Retinal pigment epithelial cell (primary cell): Measurements from ENCODE around the gene NRL.

ENCODE experiments used
- DNase-seq: peaks from one replicate; pipeline ENCODE4 v3.0.0-alpha.2; 2010; ENCODE audit warnings: low read depth
- H3K4me3 ChIP-seq: 2 replicates; pipeline ENCODE4 v1.5.1; 2011; ENCODE audit warnings: mild to moderate bottlenecking, low read length, control low read depth, moderate library complexity
- CTCF ChIP-seq: conservative IDR thresholded peaks from 2 replicates; pipeline ENCODE4 v1.5.1; 2011; ENCODE audit warnings: low read depth, low read length, control low read depth, inconsistent platforms

The NRL gene

GRCh38 chr14:24123424-24124417, 9.0 kb upstream of the NRL start:
- no peak for TF ChIP-seq CTCF
- no peak for DNase-seq
- H3K4me3 ChIP-seq = no peak overlapping the region

- no peak for DNase-seq
- no peak for TF ChIP-seq CTCF
- H3K4me3 ChIP-seq = no peak overlapping the region
Measured at GRCh38 chr14:24122898-24123297, 8.1 kb upstream of the NRL start.

GRCh38 chr14:24122416-24122815, 7.7 kb upstream of the NRL start:
- no peak overlapping the region for H3K4me3 ChIP-seq
- no peak for DNase-seq
- no peak for TF ChIP-seq CTCF

- no peak for DNase-seq
- no peak overlapping the region for H3K4me3 ChIP-seq
- TF ChIP-seq CTCF = no peak
Measured at GRCh38 chr14:24121210-24121609, 6.5 kb upstream of the NRL start.

- no peak for TF ChIP-seq CTCF
- no peak for DNase-seq
- no peak overlapping the region for H3K4me3 ChIP-seq
Measured at GRCh38 chr14:24119691-24120090, 4.9 kb upstream of the NRL start.

GRCh38 chr14:24117179-24117578, 2.4 kb upstream of the NRL start:
- DNase-seq = no peak
- TF ChIP-seq CTCF = no peak
- no peak overlapping the region for H3K4me3 ChIP-seq
